NOMO-1 treated with DMSO at 0.1 percent for 48 hours (cell line): ENCODE measurements around the gene ZBTB18.
A peak's percentile ranks its signal among the peaks of the same experiment; 100 is the strongest.

ENCODE experiments used
- DNase-seq: peaks from one replicate; lab custom pipeline; 2025; ENCODE audit not compliant: unreplicated experiment; lab: John Stamatoyannopoulos, UW

ZBTB18 gene

DNA sequence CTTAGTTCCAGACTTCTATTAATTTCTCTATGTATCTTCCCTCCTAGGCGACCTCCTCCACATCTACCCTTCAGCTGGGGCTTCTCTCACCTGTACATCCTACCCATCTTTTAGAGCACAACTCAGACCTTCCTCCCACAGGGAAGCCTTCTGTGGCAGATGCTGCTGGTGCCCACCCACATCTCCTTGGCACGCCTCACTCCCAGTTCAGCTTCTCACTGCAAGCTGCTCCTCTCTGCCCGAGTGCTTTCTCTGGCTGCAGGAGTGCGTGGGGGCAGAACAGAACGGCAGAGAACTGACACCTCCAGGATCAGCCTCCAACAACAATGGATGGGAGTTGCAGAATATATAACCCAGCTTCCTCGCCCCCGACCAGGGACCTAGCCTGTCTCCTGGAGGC is 36.5 kb downstream of the ZBTB18 start:
- no peak for DNase-seq

GRCh38 chr1:244088161-244088560 is 37.1 kb downstream of the ZBTB18 start:
- DNase-seq: no peak

DNA sequence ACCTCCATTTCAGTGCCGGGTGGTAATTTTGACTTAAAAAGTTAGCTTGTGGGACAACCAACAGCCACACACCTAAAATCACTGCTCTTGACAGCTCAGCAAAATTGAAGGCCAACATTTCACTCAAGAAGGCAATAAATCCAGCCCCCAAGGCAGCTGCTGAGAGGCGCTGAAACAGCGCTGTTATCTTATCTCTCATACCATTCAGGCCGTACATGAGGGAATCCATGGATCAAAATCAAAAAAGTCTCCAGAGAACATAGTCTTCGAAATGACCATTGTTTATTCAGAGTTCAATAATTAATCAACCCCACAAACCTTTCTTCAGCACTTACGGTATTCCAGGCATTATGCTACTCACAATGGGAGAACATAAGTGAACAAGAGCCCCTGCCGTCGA is 38.5 kb downstream of the ZBTB18 start:
- DNase-seq: no peak

DNA sequence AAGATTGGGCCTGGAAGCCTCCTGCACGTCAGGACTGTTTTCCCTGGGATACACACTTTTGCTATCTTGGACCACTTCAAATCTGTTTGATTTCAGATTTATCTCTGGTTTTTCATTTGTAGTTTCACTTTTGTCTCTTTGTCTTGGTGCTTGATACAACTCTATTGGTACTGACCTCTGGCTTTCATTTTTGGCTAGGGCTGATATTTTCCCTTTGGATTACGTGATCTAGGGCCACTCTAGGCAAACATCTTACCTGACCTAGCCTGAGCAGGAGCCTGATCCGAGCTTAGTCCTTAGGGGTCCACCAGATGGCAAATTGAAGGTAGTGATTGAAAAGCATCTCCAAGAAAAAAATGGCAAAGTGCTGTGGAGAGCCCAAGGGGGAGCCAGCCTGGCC is 39.6 kb downstream of the ZBTB18 start:
- DNase-seq: no peak

DNA sequence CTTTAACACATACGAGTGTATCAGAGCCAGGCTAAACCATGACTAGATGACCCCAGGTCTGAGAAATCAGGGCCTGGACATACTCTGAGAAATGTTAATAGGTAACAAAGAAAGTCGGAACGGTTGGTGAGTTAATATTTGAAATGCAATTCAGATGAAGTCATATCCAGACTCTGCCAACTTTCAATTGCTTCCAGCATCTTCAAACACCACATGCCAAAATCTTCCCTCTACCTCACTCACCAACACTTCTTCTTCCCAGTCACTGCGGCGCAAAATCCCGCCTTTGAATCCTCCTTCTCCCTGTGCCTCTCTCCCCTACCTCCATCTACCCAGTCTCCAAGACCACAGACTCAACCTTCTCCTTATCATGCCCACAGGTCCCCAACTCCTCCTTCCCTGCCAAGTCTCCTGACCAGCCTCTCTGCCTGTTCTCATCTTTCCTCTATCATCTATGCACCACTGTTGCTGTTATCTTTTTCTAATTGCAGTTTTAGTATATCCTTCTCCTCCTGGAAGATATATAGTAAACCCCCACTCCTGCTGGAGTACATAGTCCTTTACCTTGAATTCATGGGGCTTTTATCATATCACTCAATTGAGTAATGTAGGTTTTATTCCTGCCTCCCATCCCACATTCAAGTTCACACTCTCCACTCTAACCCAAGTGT is 41.3 kb downstream of the ZBTB18 start:
- no peak for DNase-seq

DNA sequence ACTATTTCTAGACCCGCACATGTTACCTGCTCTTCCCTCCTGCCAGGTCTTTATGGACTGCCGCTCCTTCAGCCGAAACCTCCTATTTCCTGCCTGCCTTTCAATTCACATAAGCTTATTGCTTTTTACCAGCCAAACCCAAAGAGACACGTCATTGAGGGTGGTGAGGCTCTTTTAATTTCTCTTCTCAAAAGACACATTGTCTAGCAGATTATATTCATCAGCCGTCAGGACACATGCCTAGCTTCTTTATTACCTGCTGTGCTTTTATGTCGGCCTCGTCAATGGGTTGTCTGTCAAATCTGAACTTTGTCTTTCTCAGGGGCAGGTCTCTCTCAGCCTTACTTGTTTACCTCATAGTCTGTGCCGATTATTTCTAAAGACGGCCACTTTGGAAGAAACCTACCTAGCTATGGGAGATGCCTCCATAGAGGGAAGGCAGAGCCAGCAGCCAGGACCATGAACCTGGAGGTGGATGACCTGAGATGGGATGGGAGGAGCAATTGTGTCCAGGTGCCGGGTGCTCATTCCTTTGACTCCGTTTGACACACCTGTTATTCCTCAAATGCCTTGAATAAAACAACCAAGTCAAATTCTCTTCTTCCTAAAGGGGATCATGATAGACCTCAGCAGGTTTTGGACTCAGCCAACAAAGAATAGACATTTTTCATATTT is 42.0 kb downstream of the ZBTB18 start:
- no peak for DNase-seq

DNA sequence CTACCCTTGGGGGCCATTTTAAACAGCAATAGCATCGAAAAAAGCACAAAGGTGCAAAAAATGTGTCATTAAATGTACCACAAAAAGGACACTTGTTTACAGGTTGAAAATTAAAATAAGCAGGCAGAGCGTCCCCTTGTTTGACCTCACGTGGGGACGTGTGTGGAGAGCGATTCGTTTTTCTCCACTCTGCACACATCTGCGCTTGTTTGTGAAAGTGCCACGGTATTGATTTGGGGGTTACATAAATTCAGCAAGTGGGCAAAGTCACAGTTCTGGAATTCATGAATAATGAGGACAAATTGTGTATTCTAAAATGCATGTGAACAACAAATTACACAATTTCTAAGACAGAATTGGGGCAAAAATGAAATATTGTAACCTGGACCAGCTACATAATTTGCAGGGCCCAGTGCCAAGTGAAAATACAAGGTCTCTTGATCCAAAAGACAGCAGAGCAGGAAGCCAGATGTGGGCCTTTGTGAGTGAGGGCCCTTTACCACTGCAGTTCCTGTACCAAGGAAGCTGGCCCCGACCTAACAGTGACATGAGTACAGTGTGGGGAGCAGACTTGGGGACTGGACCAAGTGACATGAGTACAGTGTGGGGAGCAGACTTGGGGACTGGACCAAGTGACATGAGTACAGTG is 43.9 kb downstream of the ZBTB18 start:
- DNase-seq: no peak

GRCh38 chr1:244095529-244095911 is 44.4 kb downstream of the ZBTB18 start:
- DNase-seq: no peak

DNA sequence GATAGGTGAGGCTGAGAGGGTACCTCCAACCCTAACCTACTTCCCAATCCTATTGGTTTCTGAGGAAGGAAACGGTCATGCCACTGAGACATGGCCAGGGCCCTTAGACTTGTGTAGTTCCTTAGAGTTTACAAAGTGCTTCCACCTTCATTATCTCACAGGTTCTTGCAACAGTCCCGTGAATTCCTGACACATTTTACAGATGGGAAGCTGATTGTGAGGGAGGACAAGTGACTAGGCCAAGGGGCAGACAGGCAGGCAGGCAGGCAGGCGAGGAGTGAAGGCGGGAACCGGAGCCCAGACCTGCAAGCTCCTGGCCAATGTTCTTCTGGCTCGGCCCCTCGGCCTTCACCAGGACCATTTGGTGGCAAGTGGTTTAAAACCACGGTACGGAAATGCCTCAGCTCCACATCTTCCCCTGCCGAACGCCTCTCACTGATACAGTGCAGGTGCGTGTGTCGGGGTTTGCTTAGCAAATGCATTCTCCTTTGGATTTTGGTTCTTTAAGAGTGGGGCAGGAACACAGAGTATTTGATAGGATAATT is 45.1 kb downstream of the ZBTB18 start:
- no peak for DNase-seq

GRCh38 chr1:244096691-244097090 is 45.6 kb downstream of the ZBTB18 start:
- no peak for DNase-seq

- DNase-seq: peak; percentile 21
These were observed 46.7 kb downstream of the ZBTB18 start for GRCh38 chr1:244097523-244098405.

GRCh38 chr1:244099258-244099930 is 48.3 kb downstream of the ZBTB18 start:
- no peak for DNase-seq

GRCh38 chr1:244100276-244100675 is 49.2 kb downstream of the ZBTB18 start:
- DNase-seq: no peak

DNA sequence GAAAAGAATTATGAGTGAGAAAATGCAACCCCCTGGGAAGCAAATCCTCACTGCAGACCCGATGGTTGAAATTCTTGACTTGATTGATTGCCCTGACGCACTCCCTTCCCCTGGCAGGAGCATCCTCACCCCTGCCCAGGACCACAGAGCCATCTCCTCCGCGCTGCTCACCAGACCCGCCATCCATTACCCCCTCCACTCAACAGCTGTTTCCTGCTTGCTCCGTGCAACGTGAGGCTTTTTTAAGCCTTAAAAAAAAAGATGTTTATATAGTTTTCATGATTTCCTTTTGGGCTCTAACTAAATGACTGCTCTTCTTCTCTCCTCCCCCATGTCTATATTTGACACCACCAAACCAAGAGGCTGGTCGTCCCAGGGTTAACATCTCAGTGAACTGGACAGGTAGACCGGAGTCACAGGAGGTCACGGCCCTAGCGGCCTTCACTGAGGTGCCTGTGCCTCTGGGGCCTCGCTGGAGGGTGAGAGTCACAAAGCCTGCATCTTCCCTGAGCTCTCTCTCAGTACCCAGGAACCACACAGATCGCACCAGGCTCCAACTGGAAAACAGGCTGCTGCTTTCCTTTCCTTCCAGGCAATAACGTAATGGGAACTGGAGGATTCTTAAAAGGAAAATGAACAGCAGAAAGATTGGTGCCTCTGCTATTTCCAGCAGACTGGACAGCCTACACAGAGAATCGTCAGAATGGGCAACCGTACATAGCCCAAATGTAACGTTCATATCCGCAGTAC is 49.8 kb downstream of the ZBTB18 start:
- DNase-seq: no peak

DNA sequence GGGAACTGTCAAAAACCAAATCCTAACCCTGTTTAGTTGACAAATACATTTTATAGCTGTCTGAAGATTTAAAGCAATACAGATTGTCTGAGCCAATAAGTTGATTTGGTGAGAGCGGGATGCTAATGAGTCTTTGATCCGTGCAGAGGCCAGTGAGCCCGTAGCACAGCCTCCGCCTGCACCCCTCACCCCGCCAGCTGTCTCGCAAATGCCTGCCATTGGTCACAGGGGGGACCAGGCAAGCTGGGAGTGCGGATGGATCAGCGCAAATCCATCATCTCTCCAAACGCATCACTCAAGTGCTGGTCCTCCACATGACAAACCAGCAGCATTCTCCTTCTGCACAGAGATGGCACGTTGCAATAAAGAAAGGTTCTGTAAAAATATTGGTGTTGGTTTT is 51.0 kb downstream of the ZBTB18 start:
- DNase-seq: no peak

DNA sequence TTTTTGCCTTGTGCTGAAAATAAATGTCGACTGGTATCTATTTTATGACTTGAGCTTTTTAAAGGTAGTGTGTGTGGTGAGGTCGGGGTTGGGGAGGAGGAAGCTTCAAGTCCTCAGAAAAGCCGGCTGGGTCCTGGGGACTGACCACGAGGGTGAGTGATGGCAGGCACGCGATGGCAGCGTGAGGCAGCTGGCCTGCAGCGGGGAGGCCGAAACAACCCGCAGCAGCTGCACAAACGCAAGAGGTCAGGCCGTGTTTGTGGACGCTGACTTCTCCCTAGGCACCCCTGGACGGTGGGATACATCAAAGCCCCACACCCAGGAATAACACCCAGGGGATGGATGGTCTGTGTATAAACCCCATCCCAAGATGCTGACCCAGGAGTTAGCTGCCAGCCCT is 51.4 kb downstream of the ZBTB18 start:
- no peak for DNase-seq

- no peak for DNase-seq
These were observed 53.4 kb downstream of the ZBTB18 start for GRCh38 chr1:244104309-244105060.

DNA sequence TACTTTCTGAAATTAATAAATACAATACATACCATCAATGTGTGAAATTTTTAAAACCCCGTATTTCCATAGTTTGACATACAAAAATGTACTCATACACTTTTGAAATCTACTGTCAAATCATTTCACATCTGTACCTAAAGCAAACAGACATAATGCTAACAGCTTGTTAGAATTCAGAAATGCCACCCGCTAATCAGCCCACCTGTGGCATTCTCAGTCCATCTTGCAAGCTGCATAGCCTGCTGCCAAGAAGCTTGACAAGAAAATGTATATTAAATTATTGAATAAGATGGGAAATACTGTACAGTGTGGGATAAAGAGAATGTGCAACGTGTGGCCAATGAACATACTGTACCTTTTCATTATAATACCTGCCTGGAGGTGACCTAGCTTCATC is 55.1 kb downstream of the ZBTB18 start:
- DNase-seq: no peak
